GM23338 (cell line): ENCODE data around the gene FARS2. TPM values are rescaled to one million over a fixed set of nuclear protein-coding genes. Genes with fewer than 3 reads are reported as not detected.

Experiments used
- ATAC-seq: fragments of 200-7000 bp; cut with Tn5 transposase; 3 replicates; pipeline ENCODE4 v1.9.1; 2020
- DNase-seq: peaks from one replicate; pipeline ENCODE4 v3.0.0-alpha.2; 2015; ENCODE audit warnings: low spot score
- H2AFZ ChIP-seq: fragments of 200-600 bp; sonication (generic); 2 replicates; pipeline ENCODE4 v1.8.0; 2016; ENCODE audit warnings: antibody characterized with exemption, mild to moderate bottlenecking, moderate library complexity
- H3F3A ChIP-seq: fragments of 200-600 bp; sonication (generic); replicated peaks from 2 replicates; pipeline ENCODE4 v1.8.0; 2017; ENCODE audit warnings: antibody characterized with exemption, mixed run types, low read depth
- H3K27ac ChIP-seq: fragments of 200-600 bp; sonication (generic); 2 replicates; pipeline ENCODE4 v1.6.1; 2016; ENCODE audit warnings: low read depth
- H3K27me3 ChIP-seq: fragments of 200-600 bp; sonication (generic); 2 replicates; pipeline ENCODE4 v1.8.0; 2016; ENCODE audit warnings: mild to moderate bottlenecking, mixed run types, moderate library complexity; ENCODE audit not compliant: insufficient read depth
- H3K36me3 ChIP-seq: fragments of 200-600 bp; sonication (generic); 2 replicates; pipeline ENCODE4 v1.8.0; 2016; ENCODE audit warnings: mild to moderate bottlenecking; ENCODE audit not compliant: insufficient read depth
- H3K4me1 ChIP-seq: fragments of 200-600 bp; sonication (generic); 2 replicates; pipeline ENCODE4 v1.8.0; 2016; ENCODE audit warnings: mild to moderate bottlenecking, moderate library complexity; ENCODE audit not compliant: insufficient read depth
- H3K4me2 ChIP-seq: fragments of 200-600 bp; sonication (generic); 2 replicates; pipeline ENCODE4 v1.7.1; 2017; ENCODE audit warnings: mixed run types
- H3K4me3 ChIP-seq: fragments of 200-600 bp; sonication (generic); 2 replicates; pipeline ENCODE4 v1.6.1; 2016; ENCODE audit warnings: mixed run types
- H3K79me2 ChIP-seq: fragments of 200-600 bp; sonication (generic); replicated peaks from 2 replicates; pipeline ENCODE4 v1.8.0; 2017; ENCODE audit warnings: mild to moderate bottlenecking; ENCODE audit not compliant: insufficient read depth
- H3K9me2 ChIP-seq: fragments of 200-600 bp; sonication (generic); 2 replicates; pipeline ENCODE4 v1.8.0; 2017; ENCODE audit not compliant: insufficient read depth
- H4K20me1 ChIP-seq: fragments of 200-600 bp; sonication (generic); replicated peaks from 2 replicates; pipeline ENCODE4 v1.8.0; 2017; ENCODE audit warnings: mild to moderate bottlenecking; ENCODE audit not compliant: insufficient read depth
- H3K27ac Mint-ChIP-seq: 2 replicates; pipeline ENCODE4 v1.8.0; 2020; ENCODE audit warnings: inconsistent platforms, mild to moderate bottlenecking, moderate library complexity, mixed read lengths
- H3K27me3 Mint-ChIP-seq: 3 replicates; pipeline ENCODE4 v1.8.0; 2022; ENCODE audit warnings: low read depth, mild to moderate bottlenecking, moderate library complexity, mixed read lengths, inconsistent platforms; ENCODE audit not compliant: insufficient read depth, poor library complexity
- H3K36me3 Mint-ChIP-seq: 3 replicates; pipeline ENCODE4 v1.8.0; 2021; ENCODE audit warnings: low read depth, mild to moderate bottlenecking, inconsistent platforms, moderate library complexity, mixed read lengths
- H3K4me1 Mint-ChIP-seq: 3 replicates; pipeline ENCODE4 v1.8.0; 2020; ENCODE audit warnings: mild to moderate bottlenecking, inconsistent platforms, mixed read lengths
- H3K4me3 Mint-ChIP-seq: 3 replicates; pipeline ENCODE4 v1.8.0; 2021; ENCODE audit warnings: moderate library complexity, mild to moderate bottlenecking, inconsistent platforms, mixed read lengths
- H3K9me3 Mint-ChIP-seq: 3 replicates; pipeline ENCODE4 v1.8.0; 2020; ENCODE audit warnings: moderate library complexity, mild to moderate bottlenecking, inconsistent platforms, mixed read lengths
- EZH2 ChIP-seq: fragments of 200-600 bp; sonication (generic); IDR thresholded peaks from one replicate; pipeline ENCODE4 v1.8.0; 2017; ENCODE audit warnings: antibody characterized with exemption, mild to moderate bottlenecking, low read depth; ENCODE audit not compliant: unreplicated experiment
- EZH2phosphoT487 ChIP-seq: fragments of 200-600 bp; sonication (generic); IDR thresholded peaks from one replicate; pipeline ENCODE4 v1.8.1; 2018; ENCODE audit warnings: antibody characterized with exemption; ENCODE audit not compliant: unreplicated experiment
- JUNB ChIP-seq: IDR thresholded peaks from one replicate; pipeline ENCODE4 v1.6.1; 2016; ENCODE audit warnings: antibody characterized with exemption; ENCODE audit not compliant: unreplicated experiment
- NANOG ChIP-seq: IDR thresholded peaks from 2 replicates; pipeline ENCODE4 v1.6.1; 2016; ENCODE audit warnings: antibody characterized with exemption, borderline replicate concordance
- POLR2AphosphoS5 ChIP-seq: IDR thresholded peaks from 2 replicates; pipeline ENCODE4 v1.6.1; 2016; ENCODE audit warnings: antibody characterized with exemption, low read depth
- REST ChIP-seq: IDR thresholded peaks from one replicate; pipeline ENCODE4 v1.6.1; 2018; ENCODE audit warnings: antibody characterized with exemption; ENCODE audit not compliant: unreplicated experiment
- STAT1 ChIP-seq: IDR thresholded peaks from one replicate; pipeline ENCODE4 v1.6.1; 2016; ENCODE audit warnings: antibody characterized with exemption; ENCODE audit not compliant: unreplicated experiment
- ZNF114 ChIP-seq: fragments of 250-450 bp; sonication (Bioruptor Pico); IDR thresholded peaks from 2 replicates; pipeline ENCODE4 v1.5.0; 2020; ENCODE audit warnings: mild to moderate bottlenecking, moderate library complexity
- ZNF331 ChIP-seq: fragments of 250-450 bp; sonication (Bioruptor Pico); IDR thresholded peaks from 2 replicates; pipeline ENCODE4 v1.5.0; 2020; ENCODE audit warnings: low read depth, mild to moderate bottlenecking, moderate library complexity
- ZNF462 ChIP-seq: fragments of 250-450 bp; sonication (Bioruptor Pico); IDR thresholded peaks from 2 replicates; pipeline ENCODE4 v1.5.0; 2020; ENCODE audit warnings: mild to moderate bottlenecking, moderate library complexity
- polyA plus RNA-seq: library from polyadenylated mRNA; unstranded; fragments of >200 nt; fragmentation: Nextera tagmentation; extraction: Ambion mirVana; gene quantifications from 2 replicates; pipeline ENCODE4 v1.2.1, GENCODE V29; 2016
- total RNA-seq: library from RNA; depleted of rRNA; stranded (reverse); fragments of >200 nt; shearing (Covaris generic); gene quantifications from 2 replicates; pipeline ENCODE4 v1.2.3, GENCODE V29; 2014
- TF ChIP-seq, protein P1 (sequence below), 2 experiments: fragments of 200-600 bp in 1 of 2; sonication (generic) in 1 of 2; conservative IDR thresholded peaks; 2 replicates each; pipeline versions ENCODE4 v1.5.1 to v1.6.1; 2016 to 2017; ENCODE audit warnings: antibody characterized with exemption in 2 of 2, low read depth in 2 of 2, mild to moderate bottlenecking in 2 of 2, moderate library complexity in 1 of 2

The FARS2 gene
- total and polyA plus RNA-seq, 2 experiments from 2014 or later = 7.6 to 19.0 TPM

- no peak for TF ChIP-seq ZNF462 (CRISPR knock-in tag)
Measured at GRCh38 chr6:5640614-5641013, 379.3 kb downstream of the FARS2 start (continued).

- peaks cover 14% of the 10 kb centered on the region for H3K36me3 Mint-ChIP-seq
- H3K9me2 ChIP-seq = 0 out of 2 replicates have a peak, but pooled peaks cover 3% of the 10 kb centered on the region
- peaks cover 18% of the 10 kb centered on the region for H3K9me3 Mint-ChIP-seq
- H3K4me1 Mint-ChIP-seq = no peaks in the 10 kb centered on the region
- ATAC-seq = no peak
- H3K79me2 ChIP-seq = no peaks in the 10 kb centered on the region
- no peak overlapping the region for H3K4me3 ChIP-seq
- H3K27ac ChIP-seq = no peak overlapping the region
- no peaks in the 10 kb centered on the region for H3K27me3 Mint-ChIP-seq
- no peaks in the 10 kb centered on the region for H3K36me3 ChIP-seq
- no peaks in the 10 kb centered on the region for H3K27me3 ChIP-seq
- H4K20me1 ChIP-seq = no peaks in the 10 kb centered on the region
- H3K4me2 ChIP-seq = no peak overlapping the region
- no peak for DNase-seq
- no peaks in the 10 kb centered on the region for H3K4me1 ChIP-seq
- no peak overlapping the region for H3K4me3 Mint-ChIP-seq
- H3K27ac Mint-ChIP-seq = no peak overlapping the region
- no peak overlapping the region for H2AFZ ChIP-seq
- no peaks in the 10 kb centered on the region for H3F3A ChIP-seq
- no peak for TF ChIP-seq NANOG
- no peak for TF ChIP-seq REST
- TF ChIP-seq, protein P1, sequence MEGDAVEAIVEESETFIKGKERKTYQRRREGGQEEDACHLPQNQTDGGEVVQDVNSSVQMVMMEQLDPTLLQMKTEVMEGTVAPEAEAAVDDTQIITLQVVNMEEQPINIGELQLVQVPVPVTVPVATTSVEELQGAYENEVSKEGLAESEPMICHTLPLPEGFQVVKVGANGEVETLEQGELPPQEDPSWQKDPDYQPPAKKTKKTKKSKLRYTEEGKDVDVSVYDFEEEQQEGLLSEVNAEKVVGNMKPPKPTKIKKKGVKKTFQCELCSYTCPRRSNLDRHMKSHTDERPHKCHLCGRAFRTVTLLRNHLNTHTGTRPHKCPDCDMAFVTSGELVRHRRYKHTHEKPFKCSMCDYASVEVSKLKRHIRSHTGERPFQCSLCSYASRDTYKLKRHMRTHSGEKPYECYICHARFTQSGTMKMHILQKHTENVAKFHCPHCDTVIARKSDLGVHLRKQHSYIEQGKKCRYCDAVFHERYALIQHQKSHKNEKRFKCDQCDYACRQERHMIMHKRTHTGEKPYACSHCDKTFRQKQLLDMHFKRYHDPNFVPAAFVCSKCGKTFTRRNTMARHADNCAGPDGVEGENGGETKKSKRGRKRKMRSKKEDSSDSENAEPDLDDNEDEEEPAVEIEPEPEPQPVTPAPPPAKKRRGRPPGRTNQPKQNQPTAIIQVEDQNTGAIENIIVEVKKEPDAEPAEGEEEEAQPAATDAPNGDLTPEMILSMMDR (conservative IDR thresholded peaks at IDR 0.05; ENCODE audit: low read depth in 2 of 2) = no peak
- no peak for TF ChIP-seq EZH2phosphoT487
- TF ChIP-seq JUNB = no peak
- no peak for TF ChIP-seq EZH2
- no peak for TF ChIP-seq POLR2AphosphoS5
- TF ChIP-seq ZNF114 = no peak
- TF ChIP-seq STAT1 = no peak
- TF ChIP-seq ZNF331 (CRISPR knock-in tag) = no peak
Measured at GRCh38 chr6:5644523-5645185, 383.3 kb downstream of the FARS2 start.
